ENCODE data around the gene FLYWCH1. TPM values are rescaled to one million over a fixed set of nuclear protein-coding genes. Genes with fewer than 3 reads are reported as not detected.

The FLYWCH1 gene
- total and polyA plus RNA-seq, 9 of the 15 experiments (the other 6 are each of a cell fraction or from before 2014, with no cell fraction given): 0.18 to 33.6 (median 11.3) TPM

DNA sequence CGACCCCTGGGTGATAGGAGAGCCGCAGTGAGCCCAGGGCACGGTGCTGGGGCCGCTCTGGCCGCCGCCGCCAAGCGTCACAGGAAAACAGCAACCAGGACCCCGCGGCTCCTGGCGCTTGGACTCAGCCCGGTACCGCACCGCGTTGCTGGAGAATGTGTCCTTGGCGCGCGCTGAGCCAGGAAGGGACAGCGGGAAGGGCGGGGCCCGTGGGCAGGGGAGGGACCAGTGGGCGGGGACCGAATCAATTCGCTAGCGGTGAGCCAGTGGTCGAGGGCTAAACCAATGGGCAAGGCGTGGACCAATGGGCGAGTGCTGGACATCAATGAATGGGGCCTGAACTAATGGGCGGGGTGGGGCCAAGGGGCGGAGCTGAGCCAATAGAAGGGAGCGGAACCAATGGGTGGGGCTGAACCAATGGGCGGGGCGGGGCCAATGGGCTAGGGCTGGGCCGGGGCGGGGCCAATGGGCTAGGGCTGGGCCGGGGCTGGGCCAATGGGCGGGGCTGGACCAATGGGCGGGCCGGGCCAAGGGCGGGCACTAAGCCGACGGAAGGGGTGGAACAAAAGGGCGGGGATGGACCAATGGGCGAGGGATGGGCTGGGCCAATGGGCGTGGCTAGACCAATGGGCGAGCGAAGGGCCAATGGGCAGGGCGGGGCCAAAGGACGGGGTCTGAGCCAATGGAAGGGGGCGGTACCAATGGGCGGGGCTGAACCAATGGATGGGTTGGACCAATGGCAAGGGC lies 6.3 kb upstream of the FLYWCH1 start (continued):
- TF ChIP-seq CTCF (IDR thresholded peaks at IDR 0.05 in 2 of 3, conservative IDR thresholded peaks at IDR 0.05 in 1 of 3; ENCODE audit: insufficient read depth in 2 of 3, low read depth in 1 of 3, low read length in 3 of 3) (no peak), ZNF318 (IDR thresholded peaks at IDR 0.05; ENCODE audit: borderline replicate concordance in 1 of 2, low read depth in 1 of 2) (no peak), BRF1 (IDR thresholded peaks at IDR 0.05; ENCODE audit: borderline replicate concordance, extremely low read depth, insufficient read length) (no peak), ZNF431 (CRISPR knock-in tag; IDR thresholded peaks at IDR 0.05) (0 out of 2 replicates have a peak, but pooled peaks have one; percentile 45), MED1 (CRISPR knock-in tag; IDR thresholded peaks at IDR 0.05; ENCODE audit: borderline replicate concordance) (no peak), ZNF511 (CRISPR knock-in tag; IDR thresholded peaks at IDR 0.05) (no peak), E2F8 (IDR thresholded peaks at IDR 0.05; ENCODE audit: low read depth, partially characterized antibody) (peak; percentile 25), ZNF583 (CRISPR knock-in tag; IDR thresholded peaks at IDR 0.05) (no peak), SAFB2 (IDR thresholded peaks at IDR 0.05; ENCODE audit: borderline replicate concordance, low read depth, low read length, severe bottlenecking) (no peak), COPS2 (conservative IDR thresholded peaks at IDR 0.05) (no peak)
- TF ChIP-seq, protein P1, sequence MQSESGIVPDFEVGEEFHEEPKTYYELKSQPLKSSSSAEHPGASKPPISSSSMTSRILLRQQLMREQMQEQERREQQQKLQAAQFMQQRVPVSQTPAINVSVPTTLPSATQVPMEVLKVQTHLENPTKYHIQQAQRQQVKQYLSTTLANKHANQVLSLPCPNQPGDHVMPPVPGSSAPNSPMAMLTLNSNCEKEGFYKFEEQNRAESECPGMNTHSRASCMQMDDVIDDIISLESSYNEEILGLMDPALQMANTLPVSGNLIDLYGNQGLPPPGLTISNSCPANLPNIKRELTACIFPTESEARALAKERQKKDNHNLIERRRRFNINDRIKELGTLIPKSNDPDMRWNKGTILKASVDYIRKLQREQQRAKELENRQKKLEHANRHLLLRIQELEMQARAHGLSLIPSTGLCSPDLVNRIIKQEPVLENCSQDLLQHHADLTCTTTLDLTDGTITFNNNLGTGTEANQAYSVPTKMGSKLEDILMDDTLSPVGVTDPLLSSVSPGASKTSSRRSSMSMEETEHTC (IDR thresholded peaks at IDR 0.05): no peak

Measured in K562 (cell line).